ENCODE data around the gene STRADA.

The STRADA gene

DNA sequence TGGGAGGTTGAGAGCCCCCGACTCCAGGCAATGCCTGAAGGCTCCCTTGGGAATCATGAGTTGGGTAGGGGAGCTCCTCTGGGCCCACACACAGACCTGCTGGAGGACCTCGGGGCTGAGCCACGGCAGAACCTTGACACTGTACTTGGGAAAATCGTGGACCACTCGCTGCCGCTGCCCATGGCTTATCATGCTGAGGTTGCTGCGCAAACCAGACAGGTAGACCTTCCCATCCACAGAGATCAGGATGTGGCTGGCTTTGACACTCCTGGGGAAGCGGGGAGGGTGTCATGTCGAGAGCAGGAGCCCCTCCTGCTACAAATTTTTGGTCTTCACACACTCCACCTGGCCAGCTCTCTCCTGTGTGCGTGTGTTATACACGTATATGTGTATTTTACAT, 34.4 kb downstream of the STRADA start:
- DNase-seq (ENCODE audit: insufficient read length, low spot score), result no peak
- FAIRE-seq, result no peak
- TF ChIP-seq, protein P1, sequence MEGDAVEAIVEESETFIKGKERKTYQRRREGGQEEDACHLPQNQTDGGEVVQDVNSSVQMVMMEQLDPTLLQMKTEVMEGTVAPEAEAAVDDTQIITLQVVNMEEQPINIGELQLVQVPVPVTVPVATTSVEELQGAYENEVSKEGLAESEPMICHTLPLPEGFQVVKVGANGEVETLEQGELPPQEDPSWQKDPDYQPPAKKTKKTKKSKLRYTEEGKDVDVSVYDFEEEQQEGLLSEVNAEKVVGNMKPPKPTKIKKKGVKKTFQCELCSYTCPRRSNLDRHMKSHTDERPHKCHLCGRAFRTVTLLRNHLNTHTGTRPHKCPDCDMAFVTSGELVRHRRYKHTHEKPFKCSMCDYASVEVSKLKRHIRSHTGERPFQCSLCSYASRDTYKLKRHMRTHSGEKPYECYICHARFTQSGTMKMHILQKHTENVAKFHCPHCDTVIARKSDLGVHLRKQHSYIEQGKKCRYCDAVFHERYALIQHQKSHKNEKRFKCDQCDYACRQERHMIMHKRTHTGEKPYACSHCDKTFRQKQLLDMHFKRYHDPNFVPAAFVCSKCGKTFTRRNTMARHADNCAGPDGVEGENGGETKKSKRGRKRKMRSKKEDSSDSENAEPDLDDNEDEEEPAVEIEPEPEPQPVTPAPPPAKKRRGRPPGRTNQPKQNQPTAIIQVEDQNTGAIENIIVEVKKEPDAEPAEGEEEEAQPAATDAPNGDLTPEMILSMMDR (IDR thresholded peaks at IDR 0.05; ENCODE audit: insufficient read depth, missing control alignments), result no peak

- TF ChIP-seq, protein P1 (IDR thresholded peaks at IDR 0.05; ENCODE audit: insufficient read depth, missing control alignments), result no peak
- FAIRE-seq, result no peak
- no peak for DNase-seq (ENCODE audit: insufficient read length, low spot score)
These were observed 35.1 kb downstream of the STRADA start for GRCh38 chr17:63706336-63707082.

DNA sequence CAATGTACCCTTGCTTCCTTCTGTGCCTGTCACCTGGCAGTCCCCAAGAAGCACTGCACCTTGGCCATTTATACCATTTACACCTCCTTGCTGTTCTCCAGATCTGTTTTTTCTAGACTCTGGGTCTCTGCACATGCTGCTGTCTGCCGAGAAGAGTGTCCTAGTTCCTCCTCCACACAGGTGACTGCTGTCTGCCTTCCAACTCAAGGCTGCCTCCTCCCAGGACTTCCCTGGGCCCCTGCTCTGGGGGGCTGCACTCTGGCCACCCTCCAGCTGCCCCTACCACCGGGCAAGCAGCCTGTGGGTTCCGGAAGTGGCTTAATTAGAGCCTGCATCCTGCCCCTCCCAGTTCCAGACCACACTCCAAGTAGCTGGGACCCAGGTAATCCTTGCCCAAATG, 35.9 kb downstream of the STRADA start:
- DNase-seq (ENCODE audit: insufficient read length, low spot score) (no peak), FAIRE-seq (no peak)
- TF ChIP-seq, protein P1 (IDR thresholded peaks at IDR 0.05; ENCODE audit: insufficient read depth, missing control alignments), result no peak

DNA sequence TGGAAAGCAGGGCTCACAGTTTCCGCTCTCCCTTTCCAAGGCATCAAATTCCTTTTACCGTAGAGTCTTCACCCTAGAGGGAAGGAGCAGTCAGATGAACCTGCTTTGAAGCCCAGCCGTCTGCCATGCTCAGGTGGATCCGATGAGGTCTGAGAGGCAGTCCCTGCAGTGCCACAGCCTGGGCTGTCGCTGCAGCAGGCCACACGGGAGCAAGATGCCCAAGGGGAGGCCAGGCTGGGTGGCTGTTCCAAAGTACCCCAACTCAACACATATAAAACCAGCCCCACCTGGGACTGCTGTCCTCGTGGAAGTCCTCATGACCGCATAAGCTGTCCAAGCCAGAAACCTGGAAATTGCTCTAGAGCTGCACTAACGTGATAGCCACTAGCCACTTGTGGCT, 36.8 kb downstream of the STRADA start:
- TF ChIP-seq, protein P1 (IDR thresholded peaks at IDR 0.05; ENCODE audit: insufficient read depth, missing control alignments), result no peak
- FAIRE-seq (no peak), DNase-seq (ENCODE audit: insufficient read length, low spot score) (no peak)

- TF ChIP-seq, protein P1 (IDR thresholded peaks at IDR 0.05; ENCODE audit: insufficient read depth, missing control alignments), result no peak
- FAIRE-seq (no peak), DNase-seq (ENCODE audit: insufficient read length, low spot score) (no peak)
These were observed 37.4 kb downstream of the STRADA start for GRCh38 chr17:63704259-63704576.

- TF ChIP-seq, protein P1 (IDR thresholded peaks at IDR 0.05; ENCODE audit: insufficient read depth, missing control alignments), result no peak
- DNase-seq (ENCODE audit: insufficient read length, low spot score), result no peak
- FAIRE-seq, result no peak
These were observed 37.9 kb downstream of the STRADA start for GRCh38 chr17:63703556-63704258.

- DNase-seq (ENCODE audit: insufficient read length, low spot score), result no peak
- FAIRE-seq, result no peak
- TF ChIP-seq, protein P1 (IDR thresholded peaks at IDR 0.05; ENCODE audit: insufficient read depth, missing control alignments), result no peak
These were observed 38.6 kb downstream of the STRADA start for GRCh38 chr17:63703029-63703428.
